Peyer's patch (tissue), 4 donors: ENCODE results near the gene LRP6. TPM values are rescaled to one million over a fixed set of nuclear protein-coding genes. Genes with fewer than 3 reads are reported as not detected.

Source experiments
- DNase-seq, 3 donors: peaks; one replicate each; pipeline ENCODE4 v3.0.0-alpha.2; 2017 to 2019
- H3K27ac ChIP-seq, 4 donors: fragments of 200-600 bp; sonication (generic); one replicate each; pipeline ENCODE4 v1.5.1; 2016 to 2019
- H3K27me3 ChIP-seq, 2 donors: fragments of 200-600 bp; sonication (generic); one replicate each; pipeline ENCODE4 v1.5.1; 2019
- H3K36me3 ChIP-seq, 3 donors: fragments of 200-600 bp; sonication (generic); one replicate each; pipeline ENCODE4 v1.5.1; 2016 to 2019
- H3K4me1 ChIP-seq, 4 donors: fragments of 200-600 bp; sonication (generic); one replicate each; pipeline ENCODE4 v1.5.1; 2016 to 2019
- H3K4me3 ChIP-seq, 4 donors: fragments of 200-600 bp; sonication (generic); 1 replicate in 3 of 4; 2 replicates in 1 of 4; pipeline ENCODE4 v1.5.1; 2016 to 2019; ENCODE audit warnings: mild to moderate bottlenecking in 1 of 4
- H3K9me3 ChIP-seq, 4 donors: fragments of 200-600 bp; sonication (generic); one replicate each; pipeline ENCODE4 v1.5.1; 2016 to 2019; ENCODE audit warnings: mild to moderate bottlenecking in 1 of 4
- CTCF ChIP-seq, 6 experiments: fragments of 450-650 bp in 4 of 6; fragments of 200-600 bp in 2 of 6; sonication (generic) in 1 of 6; IDR thresholded peaks; one replicate each; pipeline ENCODE4 v1.5.1; 2017 to 2019; ENCODE audit warnings: antibody characterized with exemption in 6 of 6, mild to moderate bottlenecking in 3 of 6, moderate library complexity in 1 of 6
- POLR2A ChIP-seq, 2 donors: fragments of 450-650 bp; IDR thresholded peaks; one replicate each; pipeline ENCODE4 v1.5.1; 2017; ENCODE audit warnings: antibody characterized with exemption in 2 of 2, mild to moderate bottlenecking in 2 of 2, moderate library complexity in 2 of 2
- total RNA-seq, 4 donors: library from RNA; depleted of rRNA; stranded (reverse); fragments of >200 nt; gene quantifications; one replicate each; pipeline ENCODE4 v1.1.0, GENCODE V29; 2016

Gene LRP6
- total RNA-seq, 4 donors from 2014 or later = 27.3 to 78.4 (median 56.2) TPM

- H3K36me3 ChIP-seq = no peaks in the 10 kb centered on the region
- no peak for DNase-seq
- H3K27ac ChIP-seq = no peak overlapping the region
- TF ChIP-seq POLR2A (IDR thresholded peaks at IDR 0.05) (no peak), CTCF (IDR thresholded peaks at IDR 0.05) (no peak)
- no peak overlapping the region for H3K4me3 ChIP-seq
- H3K4me1 ChIP-seq = no peaks in the 10 kb centered on the region
- H3K27me3 ChIP-seq = no peaks in the 10 kb centered on the region
- H3K9me3 ChIP-seq = no peaks in the 10 kb centered on the region
Measured at GRCh38 chr12:12207746-12208145, 59.1 kb downstream of the LRP6 start.

GRCh38 chr12:12206776-12207388 is 60.0 kb downstream of the LRP6 start:
- no peak for DNase-seq
- no peak overlapping the region for H3K27ac ChIP-seq
- no peaks in the 10 kb centered on the region for H3K36me3 ChIP-seq
- no peaks in the 10 kb centered on the region for H3K27me3 ChIP-seq
- no peaks in the 10 kb centered on the region for H3K9me3 ChIP-seq
- TF ChIP-seq POLR2A (IDR thresholded peaks at IDR 0.05) (no peak), CTCF (IDR thresholded peaks at IDR 0.05) (no peak)
- no peaks in the 10 kb centered on the region for H3K4me1 ChIP-seq
- no peak overlapping the region for H3K4me3 ChIP-seq

- TF ChIP-seq CTCF (IDR thresholded peaks at IDR 0.05) (no peak), POLR2A (IDR thresholded peaks at IDR 0.05) (no peak)
- Histone ChIP-seq H3K27me3 (no peaks in the 10 kb centered on the region), H3K9me3 (no peaks in the 10 kb centered on the region), H3K4me3 (no peak overlapping the region), H3K36me3 (no peaks in the 10 kb centered on the region), H3K27ac (no peak overlapping the region), H3K4me1 (no peaks in the 10 kb centered on the region)
- no peak for DNase-seq
Measured at GRCh38 chr12:12202747-12203146, 64.1 kb downstream of the LRP6 start.

- no peak for TF ChIP-seq POLR2A (IDR thresholded peaks at IDR 0.05)
- no peak for TF ChIP-seq CTCF (IDR thresholded peaks at IDR 0.05)
- H3K36me3 ChIP-seq = no peaks in the 10 kb centered on the region
- no peaks in the 10 kb centered on the region for H3K27me3 ChIP-seq
Measured at GRCh38 chr12:12202105-12202504, 64.7 kb downstream of the LRP6 start.

GRCh38 chr12:12201274-12201758 is 65.5 kb downstream of the LRP6 start:
- H3K27ac ChIP-seq = no peak overlapping the region
- H3K4me3 ChIP-seq = no peak overlapping the region
- no peaks in the 10 kb centered on the region for H3K36me3 ChIP-seq
- no peaks in the 10 kb centered on the region for H3K27me3 ChIP-seq
- H3K9me3 ChIP-seq = no peaks in the 10 kb centered on the region
- no peak for TF ChIP-seq CTCF (IDR thresholded peaks at IDR 0.05)
- no peak for TF ChIP-seq POLR2A (IDR thresholded peaks at IDR 0.05)
- H3K4me1 ChIP-seq = no peaks in the 10 kb centered on the region
- DNase-seq = no peak

More at GRCh38 chr12:12202105-12202504, 64.7 kb downstream of the LRP6 start:
- H3K4me3 ChIP-seq = no peak overlapping the region
- no peaks in the 10 kb centered on the region for H3K4me1 ChIP-seq
- no peaks in the 10 kb centered on the region for H3K9me3 ChIP-seq
- DNase-seq = no peak
- no peak overlapping the region for H3K27ac ChIP-seq
